SK-N-SH treated with all-trans-retinoic acid at 6 μM for 48 hours (cell line): ENCODE results near the gene RPS6KC1.

Experiments
- ATAC-seq: fragments of 200-7000 bp; cut with Tn5 transposase; 3 replicates; pipeline ENCODE4 v1.9.1; 2020; ENCODE audit warnings: mild to moderate bottlenecking, moderate library complexity
- CSDC2 ChIP-seq: fragments of 250-450 bp; sonication (Bioruptor Pico); IDR thresholded peaks from 2 replicates; pipeline ENCODE4 v1.5.0; 2020; ENCODE audit warnings: mild to moderate bottlenecking, moderate library complexity
- ISL1 ChIP-seq: fragments of 250-450 bp; sonication (Bioruptor Pico); IDR thresholded peaks from 2 replicates; pipeline ENCODE4 v2.1.2; 2022; ENCODE audit warnings: mild to moderate bottlenecking, moderate library complexity
- OSR1 ChIP-seq: fragments of 250-450 bp; sonication (Bioruptor Pico); IDR thresholded peaks from 2 replicates; pipeline ENCODE4 v1.8.0; 2022; ENCODE audit warnings: moderate library complexity, mild to moderate bottlenecking, inconsistent platforms
- PPARA ChIP-seq: fragments of 250-450 bp; sonication (Bioruptor Pico); IDR thresholded peaks from 2 replicates; pipeline ENCODE4 v1.5.0; 2020; ENCODE audit warnings: mild to moderate bottlenecking, borderline replicate concordance
- RARB ChIP-seq: fragments of 250-450 bp; sonication (Bioruptor Pico); IDR thresholded peaks from 2 replicates; pipeline ENCODE4 v1.8.0; 2021; ENCODE audit warnings: mild to moderate bottlenecking, moderate library complexity
- SNAI2 ChIP-seq: fragments of 250-450 bp; sonication (Bioruptor Pico); IDR thresholded peaks from 2 replicates; pipeline ENCODE4 v1.5.0; 2020; ENCODE audit warnings: mild to moderate bottlenecking, moderate library complexity
- TCF4 ChIP-seq: fragments of 250-450 bp; sonication (Bioruptor Pico); IDR thresholded peaks from 2 replicates; pipeline ENCODE4 v1.8.0; 2021; ENCODE audit warnings: mild to moderate bottlenecking, moderate library complexity, borderline replicate concordance
- TOX ChIP-seq: fragments of 250-450 bp; sonication (Bioruptor Pico); IDR thresholded peaks from 2 replicates; pipeline ENCODE4 v1.8.0; 2021; ENCODE audit warnings: mild to moderate bottlenecking, moderate library complexity, borderline replicate concordance
- ZC3H10 ChIP-seq: fragments of 250-450 bp; sonication (Bioruptor Pico); IDR thresholded peaks from 2 replicates; pipeline ENCODE4 v1.5.1; 2021; ENCODE audit warnings: mild to moderate bottlenecking, moderate library complexity
- ZFP3 ChIP-seq: fragments of 250-450 bp; sonication (Bioruptor Pico); IDR thresholded peaks from 2 replicates; pipeline ENCODE4 v1.5.0; 2020; ENCODE audit warnings: mild to moderate bottlenecking, moderate library complexity
- ZFP30 ChIP-seq: fragments of 450-650 bp; formaldehyde crosslinking; IDR thresholded peaks from 2 replicates; pipeline ENCODE4 v1.5.0; 2022; ENCODE audit warnings: mild to moderate bottlenecking, moderate library complexity
- ZNF565 ChIP-seq: fragments of 450-650 bp; formaldehyde crosslinking; conservative IDR thresholded peaks from 2 replicates; pipeline ENCODE4 v1.5.0; 2020; ENCODE audit warnings: low read depth, mild to moderate bottlenecking, moderate library complexity
- ZNF70 ChIP-seq: fragments of 450-650 bp; formaldehyde crosslinking; IDR thresholded peaks from 2 replicates; pipeline ENCODE4 v1.5.0; 2020; ENCODE audit warnings: mild to moderate bottlenecking, moderate library complexity
- ZNF8 ChIP-seq: fragments of 450-650 bp; formaldehyde crosslinking; IDR thresholded peaks from 2 replicates; pipeline ENCODE4 v1.5.0; 2020; ENCODE audit warnings: mild to moderate bottlenecking, moderate library complexity
- TF ChIP-seq, protein P1 (sequence below): fragments of 250-450 bp; sonication (Bioruptor Pico); IDR thresholded peaks from 2 replicates; pipeline ENCODE4 v1.5.1; 2021; ENCODE audit warnings: mild to moderate bottlenecking, moderate library complexity
- TF ChIP-seq, protein P2 (sequence below): fragments of 250-450 bp; sonication (Bioruptor Pico); IDR thresholded peaks from 2 replicates; pipeline ENCODE4 v1.8.0; 2021; ENCODE audit warnings: low read depth, mild to moderate bottlenecking, moderate library complexity, borderline replicate concordance
- TF ChIP-seq, protein P3 (sequence below): fragments of 250-450 bp; sonication (Bioruptor Pico); IDR thresholded peaks from 2 replicates; pipeline ENCODE4 v1.5.0; 2020; ENCODE audit warnings: mild to moderate bottlenecking, moderate library complexity
- TF ChIP-seq, protein P4 (sequence below): fragments of 250-450 bp; sonication (Bioruptor Pico); IDR thresholded peaks from 2 replicates; pipeline ENCODE4 v1.8.0; 2020; ENCODE audit warnings: mild to moderate bottlenecking, moderate library complexity, borderline replicate concordance

RPS6KC1 gene

DNA sequence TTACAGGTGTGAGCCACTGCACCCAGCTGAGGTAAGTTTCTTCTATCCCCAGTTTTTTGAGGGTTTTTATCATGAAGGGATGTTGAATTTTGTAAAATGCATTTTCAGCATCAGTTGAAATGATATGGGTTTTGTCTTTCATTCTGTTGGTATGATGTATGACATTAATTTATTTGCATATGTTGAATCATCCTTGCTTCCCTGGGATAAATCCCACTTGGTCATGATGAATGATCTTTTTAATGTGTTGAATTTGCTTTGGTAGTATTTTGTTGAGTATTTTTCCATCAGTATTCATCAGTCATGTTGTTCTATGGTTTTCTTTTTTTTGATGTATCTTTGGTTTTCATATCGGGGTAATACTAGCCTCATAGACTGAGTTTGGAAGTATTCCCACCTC, 141.0 kb downstream of the RPS6KC1 start:
- TF ChIP-seq, protein P1, sequence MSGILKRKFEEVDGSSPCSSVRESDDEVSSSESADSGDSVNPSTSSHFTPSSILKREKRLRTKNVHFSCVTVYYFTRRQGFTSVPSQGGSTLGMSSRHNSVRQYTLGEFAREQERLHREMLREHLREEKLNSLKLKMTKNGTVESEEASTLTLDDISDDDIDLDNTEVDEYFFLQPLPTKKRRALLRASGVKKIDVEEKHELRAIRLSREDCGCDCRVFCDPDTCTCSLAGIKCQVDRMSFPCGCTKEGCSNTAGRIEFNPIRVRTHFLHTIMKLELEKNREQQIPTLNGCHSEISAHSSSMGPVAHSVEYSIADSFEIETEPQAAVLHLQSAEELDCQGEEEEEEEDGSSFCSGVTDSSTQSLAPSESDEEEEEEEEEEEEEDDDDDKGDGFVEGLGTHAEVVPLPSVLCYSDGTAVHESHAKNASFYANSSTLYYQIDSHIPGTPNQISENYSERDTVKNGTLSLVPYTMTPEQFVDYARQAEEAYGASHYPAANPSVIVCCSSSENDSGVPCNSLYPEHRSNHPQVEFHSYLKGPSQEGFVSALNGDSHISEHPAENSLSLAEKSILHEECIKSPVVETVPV: no peak
- no peak for TF ChIP-seq ZFP3 (CRISPR knock-in tag)
- TF ChIP-seq, protein P2, sequence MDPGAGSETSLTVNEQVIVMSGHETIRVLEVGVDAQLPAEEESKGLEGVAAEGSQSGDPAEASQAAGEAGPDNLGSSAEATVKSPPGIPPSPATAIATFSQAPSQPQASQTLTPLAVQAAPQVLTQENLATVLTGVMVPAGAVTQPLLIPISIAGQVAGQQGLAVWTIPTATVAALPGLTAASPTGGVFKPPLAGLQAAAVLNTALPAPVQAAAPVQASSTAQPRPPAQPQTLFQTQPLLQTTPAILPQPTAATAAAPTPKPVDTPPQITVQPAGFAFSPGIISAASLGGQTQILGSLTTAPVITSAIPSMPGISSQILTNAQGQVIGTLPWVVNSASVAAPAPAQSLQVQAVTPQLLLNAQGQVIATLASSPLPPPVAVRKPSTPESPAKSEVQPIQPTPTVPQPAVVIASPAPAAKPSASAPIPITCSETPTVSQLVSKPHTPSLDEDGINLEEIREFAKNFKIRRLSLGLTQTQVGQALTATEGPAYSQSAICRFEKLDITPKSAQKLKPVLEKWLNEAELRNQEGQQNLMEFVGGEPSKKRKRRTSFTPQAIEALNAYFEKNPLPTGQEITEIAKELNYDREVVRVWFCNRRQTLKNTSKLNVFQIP (CRISPR knock-in tag): no peak
- no peak for TF ChIP-seq ISL1 (CRISPR knock-in tag)
- TF ChIP-seq, protein P3, sequence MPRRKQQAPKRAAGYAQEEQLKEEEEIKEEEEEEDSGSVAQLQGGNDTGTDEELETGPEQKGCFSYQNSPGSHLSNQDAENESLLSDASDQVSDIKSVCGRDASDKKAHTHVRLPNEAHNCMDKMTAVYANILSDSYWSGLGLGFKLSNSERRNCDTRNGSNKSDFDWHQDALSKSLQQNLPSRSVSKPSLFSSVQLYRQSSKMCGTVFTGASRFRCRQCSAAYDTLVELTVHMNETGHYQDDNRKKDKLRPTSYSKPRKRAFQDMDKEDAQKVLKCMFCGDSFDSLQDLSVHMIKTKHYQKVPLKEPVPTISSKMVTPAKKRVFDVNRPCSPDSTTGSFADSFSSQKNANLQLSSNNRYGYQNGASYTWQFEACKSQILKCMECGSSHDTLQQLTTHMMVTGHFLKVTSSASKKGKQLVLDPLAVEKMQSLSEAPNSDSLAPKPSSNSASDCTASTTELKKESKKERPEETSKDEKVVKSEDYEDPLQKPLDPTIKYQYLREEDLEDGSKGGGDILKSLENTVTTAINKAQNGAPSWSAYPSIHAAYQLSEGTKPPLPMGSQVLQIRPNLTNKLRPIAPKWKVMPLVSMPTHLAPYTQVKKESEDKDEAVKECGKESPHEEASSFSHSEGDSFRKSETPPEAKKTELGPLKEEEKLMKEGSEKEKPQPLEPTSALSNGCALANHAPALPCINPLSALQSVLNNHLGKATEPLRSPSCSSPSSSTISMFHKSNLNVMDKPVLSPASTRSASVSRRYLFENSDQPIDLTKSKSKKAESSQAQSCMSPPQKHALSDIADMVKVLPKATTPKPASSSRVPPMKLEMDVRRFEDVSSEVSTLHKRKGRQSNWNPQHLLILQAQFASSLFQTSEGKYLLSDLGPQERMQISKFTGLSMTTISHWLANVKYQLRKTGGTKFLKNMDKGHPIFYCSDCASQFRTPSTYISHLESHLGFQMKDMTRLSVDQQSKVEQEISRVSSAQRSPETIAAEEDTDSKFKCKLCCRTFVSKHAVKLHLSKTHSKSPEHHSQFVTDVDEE (CRISPR knock-in tag): no peak
- peak; percentile 71; the same call in 1 of the 2 replicates for TF ChIP-seq TOX (CRISPR knock-in tag)
- TF ChIP-seq ZC3H10 (CRISPR knock-in tag): peak; percentile 12; the same call in 1 of the 2 replicates
- TF ChIP-seq OSR1: no peak
- peak; percentile 63 for ATAC-seq

DNA sequence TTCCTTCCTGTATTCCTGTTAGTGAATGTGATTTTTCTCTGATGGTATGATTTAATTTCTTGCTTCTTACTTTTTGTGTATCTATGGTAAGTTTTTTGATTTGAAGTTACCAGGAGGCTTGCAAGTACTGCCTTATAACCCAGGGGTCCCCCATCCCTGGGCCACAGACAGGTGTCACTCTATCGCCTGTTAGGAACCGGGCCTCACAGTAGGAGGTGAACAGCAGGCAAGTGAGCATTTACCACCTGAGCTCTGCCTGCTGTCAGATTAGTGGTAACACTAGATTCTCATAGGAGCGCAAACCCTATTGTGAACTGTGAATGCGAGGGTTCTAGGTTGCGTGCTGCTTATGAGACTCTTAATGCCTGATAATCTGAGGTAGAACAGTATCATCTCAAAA, 143.3 kb downstream of the RPS6KC1 start:
- TF ChIP-seq, protein P4, sequence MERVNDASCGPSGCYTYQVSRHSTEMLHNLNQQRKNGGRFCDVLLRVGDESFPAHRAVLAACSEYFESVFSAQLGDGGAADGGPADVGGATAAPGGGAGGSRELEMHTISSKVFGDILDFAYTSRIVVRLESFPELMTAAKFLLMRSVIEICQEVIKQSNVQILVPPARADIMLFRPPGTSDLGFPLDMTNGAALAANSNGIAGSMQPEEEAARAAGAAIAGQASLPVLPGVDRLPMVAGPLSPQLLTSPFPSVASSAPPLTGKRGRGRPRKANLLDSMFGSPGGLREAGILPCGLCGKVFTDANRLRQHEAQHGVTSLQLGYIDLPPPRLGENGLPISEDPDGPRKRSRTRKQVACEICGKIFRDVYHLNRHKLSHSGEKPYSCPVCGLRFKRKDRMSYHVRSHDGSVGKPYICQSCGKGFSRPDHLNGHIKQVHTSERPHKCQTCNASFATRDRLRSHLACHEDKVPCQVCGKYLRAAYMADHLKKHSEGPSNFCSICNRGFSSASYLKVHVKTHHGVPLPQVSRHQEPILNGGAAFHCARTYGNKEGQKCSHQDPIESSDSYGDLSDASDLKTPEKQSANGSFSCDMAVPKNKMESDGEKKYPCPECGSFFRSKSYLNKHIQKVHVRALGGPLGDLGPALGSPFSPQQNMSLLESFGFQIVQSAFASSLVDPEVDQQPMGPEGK (CRISPR knock-in tag): no peak
- no peak for TF ChIP-seq ZFP30 (CRISPR knock-in tag)
- no peak for TF ChIP-seq ZNF8 (CRISPR knock-in tag)
- TF ChIP-seq, protein P1: no peak
- TF ChIP-seq ZNF70 (CRISPR knock-in tag): no peak
- no peak for TF ChIP-seq ZC3H10 (CRISPR knock-in tag)
- TF ChIP-seq ZNF565: no peak
- TF ChIP-seq, protein P2 (CRISPR knock-in tag): no peak
- TF ChIP-seq PPARA (CRISPR knock-in tag): no peak
- no peak for TF ChIP-seq OSR1
- no peak for TF ChIP-seq CSDC2 (CRISPR knock-in tag)
- TF ChIP-seq ZFP3 (CRISPR knock-in tag): no peak
- TF ChIP-seq SNAI2 (CRISPR knock-in tag): no peak
- TF ChIP-seq RARB (CRISPR knock-in tag): no peak
- TF ChIP-seq, protein P3 (CRISPR knock-in tag): no peak
- no peak for TF ChIP-seq ISL1 (CRISPR knock-in tag)
- no peak for TF ChIP-seq TCF4 (CRISPR knock-in tag)
- ATAC-seq: no peak
